Adrenal gland (tissue), 5 donors: ENCODE data around the gene SLC26A8.

ENCODE experiments used
- CTCF ChIP-seq, 6 experiments: fragments of 450-650 bp in 4 of 6; fragments of 200-600 bp in 2 of 6; sonication (generic) in 1 of 6; IDR thresholded peaks; 1 replicate in 5 of 6; 2 replicates in 1 of 6; pipeline versions ENCODE4 v1.5.1 to v1.8.0; 2016 to 2021; ENCODE audit warnings: antibody characterized with exemption in 6 of 6, mild to moderate bottlenecking in 2 of 6, moderate library complexity in 1 of 6
- POLR2A ChIP-seq, 2 donors: fragments of 450-650 bp; IDR thresholded peaks; one replicate each; pipeline ENCODE4 v1.6.1; 2017; ENCODE audit warnings: antibody characterized with exemption in 2 of 2, mild to moderate bottlenecking in 2 of 2, moderate library complexity in 1 of 2
- donor health status: DM: no; HTN: no; CAD: no.

GRCh38 chr6:35933844-35934243 is 90.6 kb downstream of the SLC26A8 start:
- TF ChIP-seq POLR2A (IDR thresholded peaks at IDR 0.05): no peak
- no peak for TF ChIP-seq CTCF (IDR thresholded peaks at IDR 0.05)
